Activated CD8-positive, alpha-beta T cell treated with anti-CD3 and anti-CD28 coated beads for 36 hours (primary cell): Measurements from ENCODE around the gene PRSS3. TPM values are rescaled to one million over a fixed set of nuclear protein-coding genes. Genes with fewer than 3 reads are reported as not detected.
"Not testable (repeated sequence)": the region's sequence is repeated elsewhere in the genome, so short reads cannot be mapped to it uniquely, and the experiment has no call there.

ENCODE experiments used
- ATAC-seq: fragments of 200-7000 bp; cut with Tn5 transposase; one replicate; pipeline ENCODE4 v1.10.0; 2021; ENCODE audit warnings: mild to moderate bottlenecking, moderate library complexity
- CTCF ChIA-PET: fragments of 350-600 bp; sonication (Branson Sonifier 250); formaldehyde crosslinking; loops from one replicate; lab custom pipeline; 2021; ENCODE audit warnings: antibody characterized with exemption; lab: Charles Lee
- POLR2A ChIA-PET: fragments of 350-600 bp; sonication (Branson Sonifier 250); formaldehyde crosslinking; loops from one replicate; lab custom pipeline; 2021; ENCODE audit warnings: antibody characterized with exemption; lab: Charles Lee
- DNase-seq: peaks from one replicate; pipeline ENCODE4 v3.0.0-alpha.2; 2020
- H3K27ac Mint-ChIP-seq: one replicate; pipeline ENCODE4 v1.8.0; 2021; ENCODE audit warnings: mild to moderate bottlenecking, mixed read lengths
- H3K27me3 Mint-ChIP-seq: one replicate; pipeline ENCODE4 v1.8.0; 2021; ENCODE audit warnings: mixed read lengths
- H3K36me3 Mint-ChIP-seq: one replicate; pipeline ENCODE4 v1.8.0; 2021; ENCODE audit warnings: low read depth, mixed read lengths
- H3K4me1 Mint-ChIP-seq: one replicate; pipeline ENCODE4 v1.8.0; 2021; ENCODE audit warnings: low read depth, mixed read lengths
- H3K4me3 Mint-ChIP-seq: one replicate; pipeline ENCODE4 v1.8.0; 2021; ENCODE audit warnings: mild to moderate bottlenecking, moderate library complexity, mixed read lengths
- H3K9me3 Mint-ChIP-seq: one replicate; pipeline ENCODE4 v1.8.0; 2021; ENCODE audit warnings: mixed read lengths
- intact Hi-C: fragments of 100-400 bp; cut with micrococcal nuclease; formaldehyde crosslinking; loops from one replicate; pipeline ENCODE4 v1.10.0; 2022
- total RNA-seq, 2 experiments: library from RNA; stranded (reverse); gene quantifications; one replicate each; pipeline ENCODE4 v1.2.3, GENCODE V29; 2021
- TF ChIP-seq, protein P1 (sequence below): fragments of 200-600 bp; IDR thresholded peaks from one replicate; pipeline ENCODE4 v1.8.0; 2022; ENCODE audit warnings: antibody characterized with exemption, mild to moderate bottlenecking

Gene PRSS3
- total RNA-seq, 2 experiments from 2014 or later = not detected

DNA sequence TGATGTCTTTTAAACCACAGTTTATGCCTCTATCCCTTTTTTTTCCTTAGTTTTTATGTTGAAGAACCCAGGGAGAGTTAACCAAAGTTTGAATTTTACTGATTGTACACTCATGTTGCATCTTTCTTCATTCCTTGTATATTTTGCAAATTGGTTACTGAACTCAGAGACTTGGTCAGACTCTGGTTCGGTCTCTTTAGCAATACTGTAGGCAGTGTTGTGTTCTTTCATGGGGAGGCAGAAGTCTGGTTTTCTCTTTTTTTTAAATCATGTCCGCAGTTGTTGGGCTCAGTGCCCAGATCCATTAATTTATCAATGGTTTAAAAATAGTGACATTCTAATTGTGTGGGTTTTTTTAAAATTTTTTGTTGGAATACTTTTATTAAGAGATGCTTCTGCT, 45.0 kb downstream of the PRSS3 start:
- Mint-ChIP-seq H3K4me3 (no peak overlapping the region), H3K9me3 (no peaks in the 10 kb centered on the region), H3K27me3 (no peaks in the 10 kb centered on the region), H3K36me3 (peaks cover 15% of the 10 kb centered on the region), H3K4me1 (peaks cover 38% of the 10 kb centered on the region), H3K27ac (no peak overlapping the region)
- ChIA-PET POLR2A (interaction anchor here (1.0 kb wide), 1 partner anchor 26 kb away, joined by 3 read pairs; no protein-coding TSS in a partner anchor), CTCF (interaction anchor here (1.2 kb wide), 1 partner anchor 27 kb away, joined by 7 read pairs; no protein-coding TSS in a partner anchor)
- intact Hi-C loops = no loop called here
- DNase-seq (no peak), ATAC-seq (no peak)
- TF ChIP-seq, protein P1, sequence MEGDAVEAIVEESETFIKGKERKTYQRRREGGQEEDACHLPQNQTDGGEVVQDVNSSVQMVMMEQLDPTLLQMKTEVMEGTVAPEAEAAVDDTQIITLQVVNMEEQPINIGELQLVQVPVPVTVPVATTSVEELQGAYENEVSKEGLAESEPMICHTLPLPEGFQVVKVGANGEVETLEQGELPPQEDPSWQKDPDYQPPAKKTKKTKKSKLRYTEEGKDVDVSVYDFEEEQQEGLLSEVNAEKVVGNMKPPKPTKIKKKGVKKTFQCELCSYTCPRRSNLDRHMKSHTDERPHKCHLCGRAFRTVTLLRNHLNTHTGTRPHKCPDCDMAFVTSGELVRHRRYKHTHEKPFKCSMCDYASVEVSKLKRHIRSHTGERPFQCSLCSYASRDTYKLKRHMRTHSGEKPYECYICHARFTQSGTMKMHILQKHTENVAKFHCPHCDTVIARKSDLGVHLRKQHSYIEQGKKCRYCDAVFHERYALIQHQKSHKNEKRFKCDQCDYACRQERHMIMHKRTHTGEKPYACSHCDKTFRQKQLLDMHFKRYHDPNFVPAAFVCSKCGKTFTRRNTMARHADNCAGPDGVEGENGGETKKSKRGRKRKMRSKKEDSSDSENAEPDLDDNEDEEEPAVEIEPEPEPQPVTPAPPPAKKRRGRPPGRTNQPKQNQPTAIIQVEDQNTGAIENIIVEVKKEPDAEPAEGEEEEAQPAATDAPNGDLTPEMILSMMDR = no peak

DNA sequence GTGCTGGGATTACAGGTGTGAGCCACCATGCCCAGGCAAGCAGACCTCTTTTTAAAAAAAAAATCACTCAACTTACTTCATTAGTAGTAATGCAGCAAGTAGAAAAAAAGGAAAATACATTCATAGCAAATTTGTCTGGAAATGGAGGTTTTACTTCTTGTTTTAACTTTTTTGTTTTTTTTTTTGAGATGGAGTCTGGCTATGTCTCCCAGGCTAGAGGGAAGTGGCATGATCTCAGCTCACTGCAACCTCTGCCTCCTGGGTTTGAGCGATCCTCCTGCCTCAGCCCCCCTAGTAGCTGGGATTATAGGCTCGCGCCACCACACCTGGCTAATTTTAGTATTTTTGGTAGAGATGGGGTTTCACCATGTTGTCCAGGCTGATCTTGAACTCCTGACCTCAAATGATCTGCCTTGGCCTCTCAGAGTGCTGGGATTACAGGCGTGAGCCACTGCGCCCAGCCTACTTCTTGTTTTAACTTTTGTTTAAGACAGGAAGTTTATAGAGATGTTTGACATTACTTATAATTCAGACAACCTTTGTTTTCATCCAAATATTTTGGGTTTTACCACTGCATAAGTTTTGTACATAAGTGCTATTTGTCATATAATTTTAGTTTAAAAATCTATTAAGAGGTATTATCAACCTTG, 48.1 kb downstream of the PRSS3 start:
- intact Hi-C loops = no loop called here
- Mint-ChIP-seq H3K4me1 (peaks cover 31% of the 10 kb centered on the region), H3K27ac (no peak overlapping the region), H3K4me3 (no peak overlapping the region), H3K36me3 (peaks cover 10% of the 10 kb centered on the region), H3K27me3 (no peaks in the 10 kb centered on the region), H3K9me3 (no peaks in the 10 kb centered on the region)
- ATAC-seq (no peak), DNase-seq (no peak)
- CTCF ChIA-PET = interaction anchor here (0.9 to 1.9 kb wide), 5 partner anchors 16 to 122 kb away, joined by 3 to 10 read pairs (median 3); no protein-coding TSS in a partner anchor
- TF ChIP-seq, protein P1 = no peak
- POLR2A ChIA-PET = no interaction called here

DNA sequence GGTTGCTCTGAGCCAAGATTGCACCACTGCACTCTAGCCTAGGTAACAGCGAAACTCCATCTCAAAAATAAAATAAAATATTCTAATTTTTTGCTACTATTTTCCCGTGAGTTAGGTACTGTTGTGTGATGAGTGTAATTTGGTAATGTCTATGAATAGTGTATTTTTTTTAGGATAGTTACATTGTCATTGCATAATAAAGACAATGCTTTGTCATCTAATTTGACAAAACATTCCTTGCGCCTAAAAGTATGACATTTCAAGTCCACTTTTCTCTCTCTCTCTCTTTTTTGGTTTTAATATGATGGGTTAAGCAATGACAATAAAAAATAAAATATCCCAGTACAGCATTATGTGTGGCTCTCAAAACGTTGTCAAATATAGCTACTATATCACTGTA, 50.9 kb downstream of the PRSS3 start:
- peaks cover 29% of the 10 kb centered on the region for H3K4me1 Mint-ChIP-seq
- DNase-seq (no peak), ATAC-seq (no peak)
- H3K4me3 Mint-ChIP-seq = no peak overlapping the region
- intact Hi-C loops = no loop called here
- CTCF ChIA-PET = no interaction called here
- H3K36me3 Mint-ChIP-seq = peaks cover 4% of the 10 kb centered on the region
- H3K27me3 Mint-ChIP-seq = no peaks in the 10 kb centered on the region
- POLR2A ChIA-PET = no interaction called here
- TF ChIP-seq, protein P1 = no peak
- H3K27ac Mint-ChIP-seq = no peak overlapping the region
- H3K9me3 Mint-ChIP-seq = no peaks in the 10 kb centered on the region

DNA sequence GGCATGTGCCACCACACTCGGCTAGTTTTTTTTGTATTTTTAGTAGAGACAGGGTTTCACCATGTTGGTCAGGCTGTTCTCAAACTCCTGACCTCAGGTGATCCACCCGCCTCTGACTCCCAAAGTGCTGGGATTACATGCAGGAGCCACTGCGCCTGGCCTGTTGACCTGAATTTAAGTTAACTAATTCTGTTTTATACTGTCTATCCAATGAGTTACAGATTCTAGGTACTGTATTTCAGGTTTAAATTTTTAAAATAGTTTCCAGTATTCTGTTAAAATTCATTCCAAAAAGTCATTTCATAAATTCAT, 52.5 kb downstream of the PRSS3 start:
- H3K9me3 Mint-ChIP-seq, H3K4me3 Mint-ChIP-seq, H3K27ac Mint-ChIP-seq, H3K27me3 Mint-ChIP-seq, ATAC-seq, DNase-seq, H3K36me3 Mint-ChIP-seq, intact Hi-C loops: not testable (repeated sequence)
- CTCF ChIA-PET = interaction anchor here (1.0 kb wide), 1 partner anchor 224 kb away, joined by 3 read pairs; no protein-coding TSS in a partner anchor
- peaks cover 21% of the 10 kb centered on the region for H3K4me1 Mint-ChIP-seq
- POLR2A ChIA-PET = interaction anchor here (0.6 to 0.7 kb wide), 2 partner anchors 21 to 258 kb away, joined by 3 read pairs; no protein-coding TSS in a partner anchor

Other genes starting within 250 kb of the PRSS3 start
- 10 to 100 TPM; 46.7 to 47.4 TPM for gene UBE2R2, start 21.6 kb downstream of the PRSS3 start, total RNA-seq